SK-N-MC (cell line): Measurements from ENCODE around the gene AREL1.

Source experiments
- EZH2 ChIP-seq: fragments of 200-600 bp; sonication (generic); IDR thresholded peaks from one replicate; pipeline ENCODE4 v1.6.1; 2017; ENCODE audit warnings: antibody characterized with exemption
- FOXP2 ChIP-seq: optimal IDR thresholded peaks from 2 replicates; pipeline ENCODE3; 2011; ENCODE audit warnings: mild to moderate bottlenecking, moderate library complexity; ENCODE audit not compliant: insufficient read depth; ENCODE audit errors: extremely low read length, control extremely low read depth
- POLR2AphosphoS5 ChIP-seq: IDR thresholded peaks from 2 replicates; pipeline ENCODE4 v1.6.1; 2012; ENCODE audit warnings: mild to moderate bottlenecking, low read depth, low read length, borderline replicate concordance

GRCh38 chr14:74660863-74661262 is 52.0 kb downstream of the AREL1 start:
- TF ChIP-seq EZH2, result no peak
- no peak for TF ChIP-seq POLR2AphosphoS5
- no peak for TF ChIP-seq FOXP2
